GM18519 (cell line): ENCODE measurements around the gene FAM9C.
"Not testable (repeated sequence)": the region's sequence is repeated elsewhere in the genome, so short reads cannot be mapped to it uniquely, and the experiment has no call there.

Experiments used
- ATAC-seq: cut with Tn5 transposase; IDR thresholded peaks from one replicate; pipeline ENCODE4 v1.9.1; 2021; ENCODE audit warnings: mild to moderate bottlenecking, moderate library complexity; ENCODE audit not compliant: unreplicated experiment, low FRiP score

FAM9C gene

DNA sequence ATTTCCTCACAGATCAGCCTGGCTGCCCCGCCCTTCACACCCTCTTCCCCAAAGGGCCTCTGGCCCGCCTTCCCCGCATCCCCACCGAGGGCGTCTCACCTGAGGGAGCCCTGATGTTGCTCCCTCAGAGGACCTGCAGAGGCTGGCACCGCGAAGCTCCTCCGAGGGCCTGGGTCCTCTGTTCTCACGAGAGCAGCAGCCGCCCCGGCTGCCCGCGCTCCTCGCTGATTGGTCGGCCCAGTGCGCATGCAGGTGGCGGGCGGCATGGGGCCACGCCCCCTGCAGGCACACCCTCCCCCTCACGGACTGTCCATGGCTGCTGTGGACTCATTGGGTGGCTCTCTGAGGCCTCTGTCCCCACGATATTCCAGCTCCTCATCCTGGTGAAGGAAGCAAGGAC lies at the start of gene FAM9C:
Gene FAM9C (minus strand): TSS at position 180 of the 400 bp plus-strand sequence. CDS start 831 bp downstream, outside the sequence.
- no peak for ATAC-seq

DNA sequence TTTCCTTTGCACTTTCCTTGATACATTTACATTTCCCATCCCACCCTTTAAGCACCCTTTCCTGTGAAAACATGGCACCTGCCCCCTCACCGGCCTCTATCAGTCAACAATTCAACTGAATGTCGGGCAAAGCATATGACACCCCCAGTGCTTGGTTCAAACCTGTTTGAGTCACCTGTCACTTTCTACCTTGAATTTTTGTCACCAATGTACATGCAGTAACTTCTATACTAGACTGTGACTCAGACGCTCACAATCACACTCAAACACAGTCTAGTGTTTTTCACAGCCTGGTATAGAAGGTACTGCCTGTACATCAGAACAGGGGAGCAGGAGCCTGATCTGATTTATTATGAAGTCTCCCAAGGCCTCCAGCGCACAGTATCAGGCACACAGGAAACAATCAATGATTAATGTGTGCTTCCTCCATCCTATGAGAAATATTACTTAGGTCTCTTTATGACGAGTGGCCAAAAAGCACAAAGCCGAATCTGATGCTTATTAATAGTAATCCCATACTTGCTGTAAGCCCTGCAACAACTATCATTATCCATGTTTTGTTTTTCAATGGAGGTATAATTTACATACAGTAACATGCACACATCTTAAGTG lies 49.2 kb upstream of the FAM9C start:
- ATAC-seq, result no peak

DNA sequence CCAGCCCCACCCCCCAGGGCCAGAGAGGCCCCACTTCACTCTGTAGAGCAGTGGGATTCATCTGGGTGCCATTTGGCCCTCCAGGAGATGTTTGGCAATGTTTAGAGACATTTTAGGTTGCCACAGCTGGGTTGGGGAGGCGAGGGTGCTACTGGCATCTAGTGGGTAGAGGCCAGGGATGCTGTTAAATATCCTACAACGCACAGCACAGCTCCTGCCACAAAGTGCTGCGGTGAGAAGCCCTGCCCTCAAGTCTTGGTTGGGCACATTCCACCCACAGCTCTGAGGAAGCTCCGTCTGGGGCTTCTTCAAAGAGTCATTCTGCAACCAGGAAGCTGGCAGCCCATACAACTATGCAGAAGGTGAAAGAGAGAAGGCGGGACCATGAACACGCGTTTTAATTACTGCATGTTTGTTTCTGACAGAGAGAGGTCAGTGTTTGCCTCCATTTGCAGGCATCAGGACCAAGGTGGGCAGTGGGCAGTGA lies 48.1 kb upstream of the FAM9C start:
- peak; percentile 53 for ATAC-seq

DNA sequence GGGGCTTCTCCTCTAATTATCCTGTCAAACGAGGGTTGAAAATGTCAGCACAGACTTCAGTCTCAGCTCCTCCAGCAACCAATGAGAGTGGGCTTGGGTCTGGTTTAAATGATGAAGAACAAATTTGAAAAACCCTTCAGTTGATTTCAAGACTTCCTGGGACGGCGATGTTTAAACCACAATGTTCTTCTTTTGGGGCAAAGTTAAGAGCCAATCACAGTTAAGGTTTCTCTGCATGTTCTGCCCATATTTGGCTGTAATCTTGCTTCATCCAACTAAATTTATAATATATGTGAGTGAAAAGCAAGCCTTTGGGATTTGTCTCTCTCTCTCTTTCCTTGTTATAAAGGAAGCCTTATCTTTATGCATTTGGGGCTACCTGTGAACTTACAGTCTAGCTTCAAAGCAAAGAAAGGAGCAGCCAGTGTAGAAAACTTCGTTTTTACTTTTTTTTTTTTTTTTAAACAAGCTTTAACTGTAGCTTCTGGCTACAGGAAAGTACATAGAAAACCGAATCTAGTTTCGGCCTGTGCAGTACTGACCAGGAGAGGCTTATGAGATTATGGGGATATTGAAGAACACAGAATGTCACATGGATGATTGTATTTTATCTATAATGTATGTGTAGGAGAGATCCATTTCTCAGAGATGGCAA lies 46.8 kb upstream of the FAM9C start:
- no peak for ATAC-seq

DNA sequence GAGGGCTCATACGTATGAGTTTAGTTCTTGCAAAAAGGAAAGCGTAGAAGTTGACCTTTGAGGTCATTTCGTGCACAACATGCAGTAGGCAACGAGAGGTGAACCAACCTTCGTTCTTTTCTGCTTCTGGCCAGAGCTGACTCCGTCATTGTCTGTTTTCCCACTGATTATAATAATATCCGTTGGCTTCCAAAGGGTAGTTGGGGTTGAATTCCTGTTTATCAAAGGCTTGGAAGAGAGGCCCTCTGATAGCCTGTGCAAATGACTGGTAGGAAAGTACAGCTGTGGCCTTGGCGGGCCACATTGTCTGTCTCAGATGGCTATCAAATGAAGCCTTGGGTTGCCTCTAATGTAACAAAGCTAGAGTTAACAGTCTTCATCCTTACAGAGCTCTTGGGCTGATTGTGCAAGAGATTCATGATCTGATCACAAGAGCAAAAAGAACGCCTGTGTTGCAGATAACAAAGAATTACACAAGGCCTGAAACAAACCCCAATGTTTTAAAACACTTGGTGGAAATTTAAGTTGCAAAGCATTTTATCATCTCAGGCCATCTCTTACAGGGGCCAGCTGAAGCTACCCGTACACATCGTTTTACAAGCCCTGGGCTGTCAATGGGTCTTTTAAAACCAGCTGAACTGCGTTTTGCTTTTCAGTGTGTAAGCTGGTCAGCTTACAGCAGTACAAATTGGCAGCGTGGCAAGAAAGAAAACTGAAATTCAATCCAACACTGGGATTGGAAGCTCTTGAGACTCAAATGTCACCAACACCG lies 46.1 kb upstream of the FAM9C start:
- ATAC-seq, result no peak

DNA sequence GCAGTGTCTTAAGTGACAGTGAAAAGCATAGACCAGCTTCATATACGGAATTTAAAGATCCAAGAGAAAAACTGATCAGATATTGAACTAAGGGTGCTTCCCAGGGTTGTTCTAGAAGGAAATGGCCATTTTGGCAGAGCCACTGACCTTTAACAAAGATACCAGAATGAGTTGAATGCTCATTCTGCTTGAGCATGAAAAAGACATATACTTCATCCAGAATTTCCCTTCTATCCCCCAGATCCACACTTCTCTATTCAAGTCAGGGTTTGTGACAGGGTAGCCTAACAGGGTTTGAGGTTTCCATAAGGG lies 45.6 kb upstream of the FAM9C start:
- ATAC-seq, result no peak

DNA sequence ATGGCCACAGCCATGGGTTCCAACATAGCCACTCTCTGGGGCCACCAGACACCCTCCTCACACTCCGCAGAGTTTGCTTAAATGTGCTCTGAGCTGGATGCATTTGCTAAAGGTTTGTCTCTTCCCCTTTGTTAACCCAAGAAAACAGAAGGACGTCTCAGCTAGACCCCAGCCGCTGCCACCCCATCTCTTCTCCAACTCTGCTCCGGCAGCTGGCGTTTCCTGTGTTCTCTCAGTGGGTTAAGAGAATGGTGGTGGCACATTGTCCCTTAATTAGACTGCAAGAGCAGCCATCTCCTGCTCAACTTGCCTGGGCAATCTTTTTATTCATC lies 43.7 kb upstream of the FAM9C start:
- no peak for ATAC-seq

DNA sequence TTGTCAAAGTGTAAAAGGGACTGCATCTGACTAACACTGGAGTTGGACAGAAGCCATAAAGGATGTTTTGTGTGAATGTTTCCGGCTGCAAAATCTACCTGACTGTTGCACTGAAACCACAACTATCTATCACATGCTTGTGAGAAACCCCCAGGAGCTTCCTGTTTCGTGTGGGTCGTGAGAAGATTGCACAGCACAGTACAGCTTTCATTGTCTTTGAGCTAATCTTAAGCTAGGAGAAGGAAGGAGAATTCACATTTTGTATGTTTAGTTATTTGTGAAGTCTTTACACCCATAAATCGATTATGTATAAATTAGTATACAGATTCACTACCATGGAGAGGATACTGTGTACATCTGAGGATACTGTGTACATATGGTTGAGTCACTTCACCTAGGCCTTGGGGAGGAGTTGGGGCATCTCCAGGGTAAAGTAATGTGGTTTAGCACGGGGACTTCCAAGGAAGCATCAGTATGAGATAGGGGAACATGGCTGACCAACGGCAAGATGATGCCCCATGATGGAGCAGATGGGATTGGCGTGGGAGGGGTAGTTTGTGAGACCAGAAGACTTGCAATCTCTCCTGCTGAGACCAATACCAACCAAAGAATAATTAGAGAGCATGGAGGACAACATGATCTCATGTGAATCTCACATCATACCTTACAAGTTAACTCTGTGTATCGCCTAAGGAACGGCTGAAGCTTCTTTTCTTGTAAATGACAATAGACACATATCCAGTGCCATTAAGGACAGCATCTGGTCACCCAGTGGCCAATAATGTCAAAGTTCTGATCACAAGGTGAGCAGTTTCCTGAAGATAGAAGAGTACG lies 43.1 kb upstream of the FAM9C start:
- peak; percentile 49 for ATAC-seq

DNA sequence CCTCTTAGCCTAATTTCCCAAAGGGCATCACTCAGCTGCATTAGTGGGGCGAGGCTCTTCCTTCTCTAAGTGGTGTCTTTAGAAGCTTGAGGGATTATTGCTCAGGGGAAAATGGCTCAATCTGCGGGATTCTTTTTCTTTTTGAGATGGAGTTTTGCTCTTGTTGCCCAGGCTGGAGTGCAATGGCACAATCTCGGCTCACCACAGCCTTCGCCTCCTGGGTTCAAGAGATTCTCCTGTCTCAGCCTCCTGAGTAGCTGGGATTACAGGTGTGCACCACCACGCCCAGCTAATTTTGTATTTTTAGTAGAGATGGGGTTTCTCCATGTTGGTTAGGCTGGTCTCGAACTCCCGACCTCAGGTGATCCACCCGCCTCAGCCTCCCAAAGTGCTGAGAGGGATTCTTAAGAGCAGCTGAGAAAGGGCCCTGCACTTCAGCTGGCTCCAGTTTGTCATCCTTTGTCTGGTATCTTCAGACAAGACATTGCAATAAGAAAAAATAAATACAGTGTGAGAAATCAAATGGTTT lies 42.4 kb upstream of the FAM9C start:
- ATAC-seq, result not testable (repeated sequence)

DNA sequence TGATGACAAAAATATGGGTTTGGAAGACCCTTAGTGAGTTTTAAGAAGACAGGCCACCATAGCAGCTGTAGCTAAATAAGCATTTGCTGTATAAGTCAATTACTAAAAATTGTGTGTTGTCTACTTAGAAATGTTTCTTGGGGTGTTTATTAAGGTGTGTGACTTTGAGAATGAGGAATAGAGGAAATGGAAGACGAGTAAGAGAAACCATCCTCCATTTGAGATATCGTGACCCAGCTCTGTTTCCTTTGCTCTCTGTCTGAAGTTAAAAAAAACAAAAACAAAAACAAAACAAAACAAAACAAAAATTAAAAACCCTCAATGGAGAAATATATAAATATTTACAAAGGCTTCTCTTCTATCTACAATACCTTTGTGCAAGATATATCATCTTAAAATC lies 41.7 kb upstream of the FAM9C start:
- no peak for ATAC-seq

DNA sequence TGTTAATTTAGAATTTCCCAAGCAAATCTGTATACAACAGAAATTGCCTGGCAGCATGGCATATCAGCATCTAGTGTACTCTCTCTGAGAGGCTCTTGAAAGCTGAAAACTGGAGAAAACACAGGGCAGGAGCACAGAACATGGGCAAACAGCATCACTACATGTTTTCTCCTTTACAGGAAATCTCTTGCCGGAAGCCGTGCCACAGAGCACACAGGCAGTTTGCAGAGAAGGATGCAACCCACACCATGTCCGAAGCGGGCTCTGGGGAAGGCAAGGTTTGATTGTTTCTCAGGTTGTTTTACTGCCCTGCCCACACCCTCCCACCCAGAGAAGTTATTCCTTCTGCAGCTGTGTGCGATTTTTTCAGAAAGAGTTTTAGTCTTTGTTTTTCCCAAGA lies 41.1 kb upstream of the FAM9C start:
- no peak for ATAC-seq

DNA sequence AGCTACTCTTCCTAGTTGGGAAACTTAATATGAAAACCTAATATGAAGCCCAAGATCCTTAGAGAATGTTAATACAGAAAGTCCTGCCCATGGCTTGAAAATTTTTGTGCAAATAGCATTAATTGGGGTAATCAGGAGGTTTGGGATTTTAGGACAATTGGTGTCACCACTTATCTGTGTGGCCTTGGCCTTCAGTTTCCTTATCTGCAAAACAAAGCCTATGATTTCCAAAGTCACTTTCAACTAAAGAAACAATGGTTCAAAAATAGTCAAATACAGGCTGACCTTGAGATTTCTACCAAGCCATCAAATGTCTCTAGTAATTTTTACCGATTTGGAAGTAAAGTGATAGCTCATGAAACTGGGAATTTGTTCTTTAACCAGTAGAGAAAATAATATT lies 40.2 kb upstream of the FAM9C start:
- ATAC-seq, result no peak

DNA sequence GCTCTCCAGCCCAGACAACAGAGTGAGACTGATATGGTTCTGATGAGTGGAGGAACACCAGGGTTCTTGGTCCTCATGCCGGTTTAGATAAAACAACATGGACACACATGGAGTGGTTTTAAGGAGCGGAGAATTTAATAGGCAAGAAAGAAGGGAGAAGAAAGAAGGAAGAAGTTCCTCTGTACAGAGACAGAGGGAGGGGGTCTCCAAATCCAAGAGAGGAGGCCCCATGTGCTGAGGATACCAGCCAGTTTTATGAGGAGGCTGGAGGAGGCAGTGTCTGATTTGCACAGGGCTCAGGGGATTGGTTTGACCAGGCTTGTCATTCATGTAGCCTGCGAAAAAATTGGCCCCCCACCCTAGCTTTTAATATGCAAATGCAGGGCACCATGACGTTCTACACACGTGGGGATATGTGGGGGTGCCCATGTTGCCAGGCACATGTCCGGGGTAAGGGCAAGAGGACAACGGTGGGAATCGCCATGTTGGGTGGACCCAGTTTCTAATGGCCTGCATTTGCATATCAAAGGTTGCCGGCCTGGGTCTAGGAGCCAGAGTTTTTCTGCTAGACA lies 39.4 kb upstream of the FAM9C start:
- not testable (repeated sequence) for ATAC-seq

DNA sequence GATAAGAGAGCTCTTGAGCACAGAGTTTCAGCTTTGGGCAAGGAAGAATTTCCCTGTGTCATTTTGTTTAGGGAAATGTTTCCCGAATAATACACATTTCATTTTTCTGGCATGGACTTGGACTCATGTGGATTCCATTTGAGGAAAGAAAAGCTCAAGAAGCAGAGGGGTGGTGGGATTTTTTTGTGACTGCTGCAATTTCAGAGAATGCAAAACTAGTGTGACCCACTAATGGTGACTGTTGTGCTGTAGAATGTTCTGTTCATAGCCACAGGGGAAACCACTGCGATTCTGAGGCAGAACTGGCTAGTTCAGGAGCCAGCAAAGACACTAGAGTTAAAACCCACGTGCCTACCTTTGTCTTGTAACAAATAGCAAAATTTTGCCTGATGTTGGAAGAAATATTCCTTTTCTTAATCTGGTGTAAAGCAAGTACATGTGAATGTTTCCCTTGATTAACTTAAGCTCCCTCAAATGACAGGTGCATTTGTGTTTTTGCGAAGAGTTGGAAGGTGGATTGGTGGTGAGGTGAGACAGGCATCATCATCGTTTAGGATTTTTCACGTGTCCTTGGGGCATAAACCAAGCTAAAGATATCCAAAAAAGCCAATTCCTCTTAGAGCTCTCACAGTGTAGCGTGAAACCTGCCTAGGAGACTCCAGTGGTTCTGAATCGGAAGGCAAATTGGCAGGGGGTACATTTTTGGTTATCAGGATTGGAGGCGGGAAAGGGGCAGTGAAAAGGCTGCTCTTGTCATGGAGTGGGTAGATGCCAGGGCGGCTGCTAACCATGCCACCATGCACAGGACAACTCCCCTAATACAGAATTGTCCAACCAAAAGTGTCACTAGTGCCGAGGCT lies 38.0 kb upstream of the FAM9C start:
- no peak for ATAC-seq

DNA sequence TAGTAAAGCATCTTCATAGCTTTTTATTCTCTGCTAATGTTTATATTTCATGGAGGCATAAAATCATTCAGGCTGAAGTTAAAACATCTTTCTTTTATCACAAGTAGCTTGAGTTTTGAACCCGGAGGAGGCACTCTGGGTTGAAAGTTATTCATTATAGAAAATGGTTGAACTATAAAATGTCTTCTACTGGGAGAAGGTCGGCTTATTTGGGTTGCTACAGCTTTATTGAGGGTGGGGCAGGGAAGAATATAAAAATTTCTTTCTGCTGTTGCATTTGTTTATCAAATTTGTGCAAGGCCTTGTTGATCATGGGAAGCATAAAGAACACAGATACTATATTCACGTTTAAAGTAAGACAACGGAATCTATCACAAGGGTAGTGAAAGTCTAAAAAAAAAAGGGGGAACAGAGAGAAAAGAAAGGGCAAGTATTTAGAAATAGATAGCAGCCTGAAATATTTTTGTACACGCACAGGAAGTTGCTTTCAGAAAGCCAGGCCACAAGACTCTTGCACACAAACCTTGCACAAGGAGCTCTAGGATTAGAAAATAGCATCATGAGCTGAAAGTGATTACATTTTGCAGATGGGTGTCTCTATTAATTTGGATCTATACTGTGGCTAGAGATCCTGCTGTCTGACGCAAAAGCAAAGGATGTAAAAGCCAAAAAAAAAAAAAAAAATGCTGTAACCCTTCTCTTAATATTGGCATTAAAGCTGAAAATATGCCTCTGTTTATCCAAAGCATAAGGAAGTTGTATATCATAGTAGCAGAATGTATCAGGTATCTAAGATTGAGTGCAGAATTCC lies 37.2 kb upstream of the FAM9C start:
- no peak for ATAC-seq

DNA sequence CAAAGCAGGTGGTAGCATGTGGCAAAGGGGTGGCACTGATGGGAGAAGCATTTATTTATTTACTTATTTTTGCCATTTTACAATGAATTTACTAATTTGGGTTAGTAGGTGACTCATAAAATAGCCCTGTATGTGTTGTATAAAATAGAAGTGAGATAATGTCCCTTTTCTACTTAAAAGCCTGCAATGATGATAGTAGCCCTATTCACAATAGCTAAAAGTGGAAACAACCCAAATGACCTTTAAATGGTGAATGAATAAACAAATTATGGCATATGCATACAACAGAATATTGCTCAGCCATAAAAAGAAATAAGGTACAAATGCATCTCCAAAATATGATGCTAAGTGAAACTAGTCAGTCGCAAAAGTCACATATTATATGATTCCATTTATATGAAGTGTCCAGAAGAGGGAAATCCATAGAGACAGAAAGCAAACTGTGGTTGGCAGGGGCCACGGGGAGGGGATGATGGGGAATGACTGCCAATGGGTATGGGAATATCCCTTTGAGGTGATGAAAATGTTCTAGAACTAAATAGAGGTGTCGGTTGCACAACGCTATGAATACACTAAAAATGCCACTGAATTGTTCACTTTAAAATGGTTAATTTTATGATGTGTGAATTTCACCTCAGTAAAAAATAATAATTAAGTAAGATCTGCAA lies 35.8 kb upstream of the FAM9C start:
- no peak for ATAC-seq

DNA sequence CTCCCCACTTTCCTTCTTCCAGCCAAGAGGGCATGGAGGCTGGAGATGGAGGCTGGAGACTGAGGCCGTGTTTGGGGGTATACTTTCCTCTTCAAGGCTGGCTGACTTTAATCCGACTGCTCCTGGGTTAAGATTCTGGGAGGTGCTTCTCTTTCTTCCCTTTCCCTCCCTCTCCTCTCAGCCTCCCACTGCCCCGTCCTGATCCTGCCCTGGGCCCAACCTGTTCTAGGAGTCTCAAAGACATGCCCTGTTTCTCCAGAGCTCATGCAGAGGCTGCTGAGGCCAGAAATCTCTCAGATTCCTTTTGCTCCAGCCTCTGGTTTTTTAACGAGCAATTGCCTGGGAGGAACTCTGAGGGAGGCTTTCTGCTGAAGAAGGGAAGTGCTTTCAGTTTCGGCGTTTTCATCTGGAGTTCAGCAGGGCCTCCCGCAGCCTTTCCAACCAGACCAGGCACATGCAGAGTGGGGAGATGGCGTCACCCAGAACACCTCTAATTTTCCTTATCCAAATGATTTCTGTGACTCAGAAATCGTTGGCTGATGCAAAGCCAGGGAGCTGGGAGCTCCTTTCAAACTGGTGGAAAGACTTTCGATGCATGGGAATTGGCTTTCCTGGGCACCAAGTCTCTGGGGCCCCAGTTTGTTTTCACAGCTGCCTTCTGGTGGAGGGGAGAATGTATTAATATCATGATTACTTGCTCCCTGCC lies 34.5 kb upstream of the FAM9C start:
- no peak for ATAC-seq

DNA sequence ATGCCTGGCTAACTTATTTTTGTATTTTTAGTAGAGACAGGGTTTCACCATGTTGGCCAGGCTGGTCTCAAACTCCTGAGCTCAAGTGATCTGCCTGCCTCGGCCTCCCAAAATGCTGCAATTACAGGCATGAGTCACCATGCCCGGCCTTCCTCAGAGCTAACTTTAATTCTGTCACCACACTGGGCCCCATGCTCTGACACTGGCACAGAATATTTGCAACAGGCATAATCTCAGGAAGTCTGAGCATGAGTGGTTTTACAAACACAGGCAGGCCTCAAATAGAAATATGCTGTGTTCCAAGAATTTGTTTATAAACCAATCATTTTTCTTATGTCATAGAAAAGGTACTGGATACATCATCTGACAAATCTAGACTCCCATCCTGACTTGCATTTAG lies 32.7 kb upstream of the FAM9C start:
- ATAC-seq, result no peak
